SH-SY5Y (cell line): ENCODE measurements around the gene C11orf58.

ENCODE experiments used
- GATA2 ChIP-seq: IDR thresholded peaks from 2 replicates; pipeline ENCODE4 v1.6.1; 2011; ENCODE audit warnings: mild to moderate bottlenecking, low read depth, low read length
- GATA3 ChIP-seq: IDR thresholded peaks from 2 replicates; pipeline ENCODE4 v1.6.1; 2011; ENCODE audit warnings: low read depth, mild to moderate bottlenecking, low read length, moderate library complexity

DNA sequence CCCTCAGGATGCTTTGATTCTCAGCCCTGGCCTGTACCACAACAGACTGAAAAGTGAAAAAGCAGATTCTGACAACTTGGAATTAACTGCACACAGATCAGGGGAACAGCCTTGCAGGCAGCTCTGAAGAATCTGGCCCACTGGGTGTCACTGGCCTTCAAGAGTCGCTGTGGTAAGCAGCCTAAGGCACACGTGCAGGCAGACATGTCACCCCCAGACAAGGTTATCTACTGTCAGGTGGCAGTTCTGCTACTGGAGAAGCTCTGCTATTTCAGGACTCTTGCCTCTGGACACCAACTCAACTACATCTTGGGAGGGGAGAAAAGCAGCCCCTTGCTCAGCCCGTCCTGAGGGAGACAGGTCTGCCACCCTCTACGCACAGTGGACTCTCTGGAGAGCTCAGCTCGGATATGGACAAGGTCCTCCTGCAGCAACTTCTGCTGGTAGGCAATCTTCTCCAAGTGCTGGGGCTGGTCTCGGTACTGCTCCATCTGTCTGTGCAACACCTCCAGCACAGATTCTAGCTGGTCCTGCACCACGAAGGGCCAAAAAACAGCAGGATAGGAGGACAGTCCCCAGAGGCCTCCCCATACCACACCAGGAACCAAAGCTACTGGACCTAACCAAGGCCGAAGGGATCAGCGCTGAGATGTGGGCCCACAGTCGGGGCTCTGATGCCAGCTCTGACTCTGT lies 63.0 kb downstream of the C11orf58 start:
- no peak for TF ChIP-seq GATA3
- no peak for TF ChIP-seq GATA2
